Ascending aorta (tissue), 2 donors: ENCODE results near the gene HECA. TPM values are rescaled to one million over a fixed set of nuclear protein-coding genes. Genes with fewer than 3 reads are reported as not detected.

Experiments used
- DNase-seq, 2 donors: peaks; one replicate each; pipeline ENCODE4 v3.0.0-alpha.2; 2019; ENCODE audit warnings: low spot score in 2 of 2
- H3K27ac ChIP-seq, 2 donors: fragments of 200-600 bp; sonication (generic); one replicate each; pipeline ENCODE4 v1.5.1; 2016 to 2017; ENCODE audit warnings: mild to moderate bottlenecking in 1 of 2
- H3K27me3 ChIP-seq: fragments of 200-600 bp; sonication (generic); one replicate; pipeline ENCODE4 v1.5.1; 2017
- H3K36me3 ChIP-seq, 2 donors: fragments of 200-600 bp; sonication (generic); one replicate each; pipeline ENCODE4 v1.5.1; 2016
- H3K4me1 ChIP-seq, 2 donors: fragments of 200-600 bp; sonication (generic); one replicate each; pipeline ENCODE4 v1.5.1; 2016 to 2017; ENCODE audit warnings: mild to moderate bottlenecking in 1 of 2
- H3K4me3 ChIP-seq, 2 donors: fragments of 200-600 bp; sonication (generic); one replicate each; pipeline ENCODE4 v1.5.1; 2016 to 2017; ENCODE audit warnings: mild to moderate bottlenecking in 1 of 2
- H3K9me3 ChIP-seq, 2 donors: fragments of 200-600 bp; sonication (generic); one replicate each; pipeline ENCODE4 v1.5.1; 2016
- intact Hi-C: fragments of 100-400 bp; cut with DNase I; formaldehyde crosslinking; loops from one replicate; pipeline ENCODE4 v1.15.1; 2023
- total RNA-seq: library from RNA; depleted of rRNA; stranded (reverse); fragments of >200 nt; gene quantifications from one replicate; pipeline ENCODE4 v1.1.0, GENCODE V29; 2016
- TF ChIP-seq, protein P1 (sequence below), 3 experiments: fragments of 200-600 bp in 2 of 3; fragments of 450-650 bp in 1 of 3; sonication (generic) in 2 of 3; IDR thresholded peaks; one replicate each; pipeline ENCODE4 v1.5.1; 2016 to 2019; ENCODE audit warnings: antibody characterized with exemption in 3 of 3, mild to moderate bottlenecking in 1 of 3, moderate library complexity in 1 of 3

Gene HECA
- total RNA-seq, 1 donor from 2014 or later, result 27.0 TPM

DNA sequence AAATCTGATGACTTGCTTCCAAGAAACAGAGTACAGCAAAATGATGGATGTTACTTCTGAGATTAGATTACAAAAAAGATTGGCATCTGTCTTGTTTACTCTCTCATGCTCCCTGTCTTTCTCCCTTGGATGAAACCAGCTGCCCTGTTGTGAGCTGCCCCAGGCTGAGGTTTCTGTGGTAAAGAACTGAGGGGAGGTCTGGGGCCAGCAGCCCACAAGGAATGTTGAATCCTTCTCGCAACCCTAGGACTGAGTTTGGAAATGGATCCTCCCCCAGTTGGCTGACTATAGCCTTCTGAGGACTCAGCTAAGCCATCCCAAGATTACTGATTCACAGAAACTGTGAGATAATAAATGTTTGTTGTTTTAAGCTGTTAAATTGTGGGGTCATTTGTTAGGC is 5.6 kb upstream of the HECA start:
- H3K4me1 ChIP-seq, result no peaks in the 10 kb centered on the region
- intact Hi-C loops, result no loop called here
- no peak for DNase-seq
- no peak overlapping the region for H3K27ac ChIP-seq
- H3K9me3 ChIP-seq, result no peaks in the 10 kb centered on the region
- H3K4me3 ChIP-seq, result no peak overlapping the region
- H3K36me3 ChIP-seq, result no peaks in the 10 kb centered on the region
- no peaks in the 10 kb centered on the region for H3K27me3 ChIP-seq
- TF ChIP-seq, protein P1, sequence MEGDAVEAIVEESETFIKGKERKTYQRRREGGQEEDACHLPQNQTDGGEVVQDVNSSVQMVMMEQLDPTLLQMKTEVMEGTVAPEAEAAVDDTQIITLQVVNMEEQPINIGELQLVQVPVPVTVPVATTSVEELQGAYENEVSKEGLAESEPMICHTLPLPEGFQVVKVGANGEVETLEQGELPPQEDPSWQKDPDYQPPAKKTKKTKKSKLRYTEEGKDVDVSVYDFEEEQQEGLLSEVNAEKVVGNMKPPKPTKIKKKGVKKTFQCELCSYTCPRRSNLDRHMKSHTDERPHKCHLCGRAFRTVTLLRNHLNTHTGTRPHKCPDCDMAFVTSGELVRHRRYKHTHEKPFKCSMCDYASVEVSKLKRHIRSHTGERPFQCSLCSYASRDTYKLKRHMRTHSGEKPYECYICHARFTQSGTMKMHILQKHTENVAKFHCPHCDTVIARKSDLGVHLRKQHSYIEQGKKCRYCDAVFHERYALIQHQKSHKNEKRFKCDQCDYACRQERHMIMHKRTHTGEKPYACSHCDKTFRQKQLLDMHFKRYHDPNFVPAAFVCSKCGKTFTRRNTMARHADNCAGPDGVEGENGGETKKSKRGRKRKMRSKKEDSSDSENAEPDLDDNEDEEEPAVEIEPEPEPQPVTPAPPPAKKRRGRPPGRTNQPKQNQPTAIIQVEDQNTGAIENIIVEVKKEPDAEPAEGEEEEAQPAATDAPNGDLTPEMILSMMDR (IDR thresholded peaks at IDR 0.05), result no peak

DNA sequence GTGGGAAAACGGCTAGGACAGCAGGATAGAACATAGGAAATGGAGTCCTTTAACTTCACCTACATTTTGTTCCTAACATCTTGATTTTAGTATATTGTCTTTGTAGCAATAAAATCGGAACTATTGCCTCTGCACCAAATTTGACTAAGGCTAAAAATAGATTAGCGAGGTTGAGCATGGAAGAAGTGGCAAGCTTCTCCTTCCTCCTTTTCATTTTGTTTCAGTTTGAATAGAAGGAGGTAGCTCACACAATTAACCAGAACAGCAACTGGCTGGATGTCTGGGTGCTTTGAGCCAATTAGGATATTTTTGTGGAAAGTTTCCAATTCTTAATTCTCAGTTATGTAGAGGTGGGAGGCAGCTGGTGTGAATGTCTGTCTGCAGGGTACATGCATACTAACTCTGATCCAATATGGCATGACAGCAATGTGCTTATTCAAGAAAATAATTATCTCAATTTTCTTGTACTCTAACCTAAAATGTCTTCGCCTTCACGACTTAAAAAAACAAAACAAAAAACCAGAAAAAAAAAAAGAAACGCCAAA is 3.1 kb upstream of the HECA start:
- intact Hi-C loops, result loop anchor here (5.0 to 10.0 kb wide), 2 partner anchors 203 to 235 kb away; no protein-coding TSS in a partner anchor
- TF ChIP-seq, protein P1 (IDR thresholded peaks at IDR 0.05), result no peak
- no peaks in the 10 kb centered on the region for H3K9me3 ChIP-seq
- no peaks in the 10 kb centered on the region for H3K27me3 ChIP-seq
- no peaks in the 10 kb centered on the region for H3K4me1 ChIP-seq
- DNase-seq, result no peak
- H3K4me3 ChIP-seq, result no peak overlapping the region
- no peaks in the 10 kb centered on the region for H3K36me3 ChIP-seq
- no peak overlapping the region for H3K27ac ChIP-seq

DNA sequence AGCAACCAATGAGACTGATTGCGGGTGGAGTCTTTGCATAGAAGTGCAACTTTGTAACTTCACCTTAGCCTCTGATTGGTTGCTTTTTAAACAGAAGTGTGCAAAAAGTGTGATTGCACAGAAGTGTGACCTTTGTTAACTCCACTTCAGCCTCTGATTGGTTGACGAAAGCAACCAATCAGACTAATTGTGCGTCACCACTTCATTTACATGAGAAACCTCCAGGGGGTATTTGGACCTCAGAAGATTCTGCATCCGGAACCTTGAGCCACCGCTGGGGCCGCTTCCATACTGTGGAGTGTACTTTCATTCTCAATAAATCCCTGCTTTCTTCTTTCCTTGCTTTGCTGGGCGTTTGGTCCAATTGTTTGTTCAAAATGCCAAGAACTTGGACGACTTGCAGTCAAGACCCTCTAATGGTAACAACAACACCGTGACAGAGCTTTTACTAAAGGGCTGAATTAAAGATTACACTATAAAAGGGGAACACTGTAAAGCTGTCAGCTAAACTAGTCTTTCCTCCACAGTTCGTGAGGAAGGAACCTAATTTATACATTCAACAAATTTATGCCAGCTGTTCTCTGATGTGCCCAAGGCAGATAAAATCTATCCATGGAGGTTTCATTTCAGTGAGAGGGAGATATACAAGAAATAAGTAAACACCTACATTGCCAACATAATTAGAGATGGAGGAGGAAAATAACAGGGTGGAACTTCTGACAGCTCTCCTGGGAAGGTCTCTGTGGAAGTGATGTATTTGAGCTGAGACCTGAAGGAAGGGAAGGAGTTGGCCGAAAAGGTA is 1.4 kb upstream of the HECA start:
- no peaks in the 10 kb centered on the region for H3K36me3 ChIP-seq
- no peaks in the 10 kb centered on the region for H3K9me3 ChIP-seq
- H3K4me1 ChIP-seq, result peaks cover 0 to 9% of the 10 kb centered on the region in 2 donors
- no peak for DNase-seq
- H3K27ac ChIP-seq, result peak overlapping the region; percentile 95 to 99
- peak overlapping the region in 1 of 2 donors; percentile 99 for H3K4me3 ChIP-seq
- TF ChIP-seq, protein P1 (IDR thresholded peaks at IDR 0.05), result no peak
- no peaks in the 10 kb centered on the region for H3K27me3 ChIP-seq
- intact Hi-C loops, result loop anchor here (1.0 to 10.0 kb wide), 5 partner anchors 54 to 361 kb away; partner anchors contain the start of genes CCDC28A and REPS1

DNA sequence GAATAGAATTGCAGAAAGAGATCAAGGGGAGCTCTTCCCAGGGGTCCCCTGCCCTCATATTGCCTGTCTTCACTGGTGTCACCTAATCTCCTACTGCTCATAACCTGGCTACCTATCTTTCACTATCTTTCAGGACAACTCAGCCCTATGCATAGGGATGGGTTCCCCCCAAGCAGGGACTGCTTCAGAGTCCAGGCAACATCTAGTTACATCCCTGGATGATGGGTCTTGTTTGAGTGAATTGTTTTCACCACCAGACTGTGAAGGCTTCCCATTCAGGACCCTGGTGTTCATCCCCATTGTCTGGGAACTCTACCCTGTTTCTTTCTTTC is 850 bp upstream of the HECA start:
- H3K4me3 ChIP-seq, result peak overlapping the region in 1 of 2 donors; percentile 99
- TF ChIP-seq, protein P1 (IDR thresholded peaks at IDR 0.05), result no peak
- intact Hi-C loops, result loop anchor here (1.0 to 10.0 kb wide), 5 partner anchors 55 to 361 kb away; partner anchors contain the start of genes CCDC28A and REPS1
- no peak for DNase-seq
- H3K9me3 ChIP-seq, result no peaks in the 10 kb centered on the region
- no peaks in the 10 kb centered on the region for H3K27me3 ChIP-seq
- peak overlapping the region; percentile 95 to 99 for H3K27ac ChIP-seq
- H3K36me3 ChIP-seq, result no peaks in the 10 kb centered on the region
- H3K4me1 ChIP-seq, result peaks cover 0 to 9% of the 10 kb centered on the region in 2 donors

DNA sequence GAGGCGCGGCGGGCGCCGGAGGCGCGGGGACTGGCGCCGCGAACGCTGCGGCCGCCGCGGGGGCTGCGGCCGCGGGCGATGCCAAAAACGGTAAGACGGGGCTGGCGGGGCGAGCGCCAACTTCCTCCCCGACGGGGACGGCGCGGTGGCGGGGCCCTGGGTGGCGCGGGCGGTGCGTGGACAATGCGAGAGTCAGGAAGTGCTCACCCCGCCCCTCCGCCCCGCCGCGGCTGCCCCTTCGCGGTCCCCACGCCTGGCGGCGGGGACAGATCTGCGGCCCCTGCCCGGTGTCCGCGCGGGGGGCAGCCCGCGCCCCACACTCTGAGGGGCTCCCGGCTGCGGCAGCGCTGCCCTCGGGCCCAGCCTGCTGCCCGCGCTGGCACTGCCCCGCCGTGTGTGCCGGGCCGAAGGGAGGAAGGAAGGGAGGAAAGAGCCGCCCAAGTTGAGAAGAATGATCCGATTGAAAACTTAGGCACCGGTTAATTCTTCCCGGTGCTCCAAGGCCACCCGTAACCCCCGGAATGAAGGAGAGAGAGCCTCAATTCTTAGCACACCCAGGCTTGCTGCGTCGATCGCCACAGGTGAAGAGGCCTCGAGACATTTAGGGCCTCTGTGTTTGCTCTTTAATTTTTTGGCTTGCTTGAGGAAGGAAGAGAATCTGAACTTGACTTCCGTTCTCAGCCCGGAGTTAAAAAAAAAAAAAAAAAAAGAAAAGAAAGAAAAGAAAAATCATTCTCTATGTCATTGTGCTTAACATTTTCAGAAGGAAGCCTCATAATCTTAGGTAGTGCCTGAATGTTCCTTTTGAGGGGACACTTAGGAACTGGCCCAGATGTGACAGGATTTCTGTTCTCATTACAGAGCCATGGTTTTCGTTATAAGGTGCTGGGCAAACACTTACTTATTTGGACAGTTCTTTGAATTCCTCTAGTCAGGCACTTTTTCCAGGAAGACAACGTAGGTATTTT is 982 bp downstream of the HECA start:
- H3K36me3 ChIP-seq, result no peaks in the 10 kb centered on the region

More for the DNA sequence above, 982 bp downstream of the HECA start:
- H3K27me3 ChIP-seq, result no peaks in the 10 kb centered on the region
- H3K9me3 ChIP-seq, result no peaks in the 10 kb centered on the region
- H3K4me1 ChIP-seq, result peaks cover 0 to 12% of the 10 kb centered on the region in 2 donors
- TF ChIP-seq, protein P1 (IDR thresholded peaks at IDR 0.05), result no peak
- peak in 1 of 2 donors; percentile 83 for DNase-seq
- H3K4me3 ChIP-seq, result peak overlapping the region; percentile 99
- intact Hi-C loops, result loop anchor here (1.0 to 10.0 kb wide), 4 partner anchors 107 to 363 kb away; partner anchors contain the start of genes CCDC28A and REPS1
- H3K27ac ChIP-seq, result peak overlapping the region; percentile 95 to 99
